Naive thymus-derived CD4-positive, alpha-beta T cell (primary cell): ENCODE results near the gene DEPDC5. TPM values are rescaled to one million over a fixed set of nuclear protein-coding genes. Genes with fewer than 3 reads are reported as not detected.

Experiments used
- ATAC-seq: fragments of 150-1000 bp; cut with Tn5 transposase; 2 replicates; pipeline ENCODE4 v1.10.0; 2021; ENCODE audit warnings: mild to moderate bottlenecking, moderate library complexity
- CTCF ChIA-PET: fragments of 350-600 bp; sonication (Branson Sonifier 250); formaldehyde crosslinking; loops from one replicate; lab custom pipeline; 2021; ENCODE audit warnings: antibody characterized with exemption; lab: Charles Lee
- POLR2A ChIA-PET: fragments of 350-600 bp; sonication (Branson Sonifier 250); formaldehyde crosslinking; loops from one replicate; lab custom pipeline; 2021; ENCODE audit warnings: antibody characterized with exemption, inconsistent platforms; lab: Charles Lee
- DNase-seq, 9 donors: peaks; one replicate each; pipeline versions ENCODE4 v3.0.0 to v3.0.0-alpha.2; 2020 to 2022; ENCODE audit warnings: mixed read lengths in 1 of 9
- H3K27ac ChIP-seq: one replicate; pipeline ENCODE4 v1.7.0; 2013; ENCODE audit warnings: mild to moderate bottlenecking, low read depth, low read length, moderate library complexity
- H3K27me3 ChIP-seq, 2 donors: one replicate each; pipeline ENCODE4 v1.7.0; 2013; ENCODE audit warnings: low read length in 2 of 2, mild to moderate bottlenecking in 2 of 2, moderate library complexity in 2 of 2; ENCODE audit not compliant: control insufficient read depth in 2 of 2, insufficient read depth in 2 of 2
- H3K36me3 ChIP-seq, 3 experiments: 1 replicate in 2 of 3; 2 replicates in 1 of 3; pipeline ENCODE4 v1.7.0; 2013; ENCODE audit warnings: low read length in 3 of 3, mild to moderate bottlenecking in 3 of 3, moderate library complexity in 1 of 3; ENCODE audit not compliant: insufficient read depth in 3 of 3, control insufficient read depth in 2 of 3
- H3K4me1 ChIP-seq, 2 donors: one replicate each; pipeline ENCODE4 v1.7.0; 2013; ENCODE audit warnings: low read length in 2 of 2, mild to moderate bottlenecking in 2 of 2, moderate library complexity in 1 of 2; ENCODE audit not compliant: control insufficient read depth in 2 of 2, insufficient read depth in 2 of 2
- H3K4me3 ChIP-seq: 2 replicates; pipeline ENCODE4 v1.7.0; 2013; ENCODE audit warnings: mild to moderate bottlenecking, low read length
- H3K9me3 ChIP-seq, 3 experiments: 1 replicate in 2 of 3; 2 replicates in 1 of 3; pipeline ENCODE4 v1.7.0; 2013; ENCODE audit warnings: low read length in 3 of 3; ENCODE audit not compliant: control insufficient read depth in 2 of 3
- H3K27ac Mint-ChIP-seq, 9 donors: one replicate each; pipeline ENCODE4 v1.8.0; 2020 to 2022; ENCODE audit warnings: mixed read lengths in 9 of 9, mild to moderate bottlenecking in 8 of 9, moderate library complexity in 5 of 9, inconsistent platforms in 2 of 9
- H3K27me3 Mint-ChIP-seq, 5 donors: one replicate each; pipeline ENCODE4 v1.8.0; 2021 to 2022; ENCODE audit warnings: mixed read lengths in 5 of 5, mild to moderate bottlenecking in 1 of 5
- H3K36me3 Mint-ChIP-seq, 5 donors: one replicate each; pipeline ENCODE4 v1.8.0; 2020 to 2022; ENCODE audit warnings: mixed read lengths in 5 of 5, mild to moderate bottlenecking in 3 of 5, inconsistent platforms in 1 of 5
- H3K4me1 Mint-ChIP-seq, 7 donors: one replicate each; pipeline ENCODE4 v1.8.0; 2020 to 2022; ENCODE audit warnings: mixed read lengths in 7 of 7, mild to moderate bottlenecking in 3 of 7, inconsistent platforms in 1 of 7
- H3K4me3 Mint-ChIP-seq, 10 donors: one replicate each; pipeline ENCODE4 v1.8.0; 2020 to 2022; ENCODE audit warnings: mild to moderate bottlenecking in 10 of 10, mixed read lengths in 10 of 10, moderate library complexity in 6 of 10, inconsistent platforms in 2 of 10
- H3K9me3 Mint-ChIP-seq, 11 donors: one replicate each; pipeline ENCODE4 v1.8.0; 2020 to 2022; ENCODE audit warnings: mixed read lengths in 11 of 11, mild to moderate bottlenecking in 4 of 11, inconsistent platforms in 1 of 11, moderate library complexity in 1 of 11
- intact Hi-C, 2 donors: fragments of 100-400 bp; cut with micrococcal nuclease; formaldehyde crosslinking; loops; one replicate each; pipeline ENCODE4 v1.15.1; 2023
- polyA plus RNA-seq, 2 donors: library from polyadenylated mRNA; unstranded; fragments of 300-500 nt; fragmentation: Illumina TruSeq; gene quantifications; one replicate each; pipeline ENCODE4 v1.2.3, GENCODE V29; 2021
- total RNA-seq, 6 experiments: library from RNA in 5 of 6; stranded (reverse) in 5 of 6; gene quantifications; 1 replicate in 5 of 6; 2 replicates in 1 of 6; pipeline ENCODE4 v1.2.3 and lab custom pipeline; 2021 to 2026

Gene DEPDC5
- total and polyA plus RNA-seq, 7 experiments from 2014 or later: 5.7 to 54.1 (median 43.8) TPM

DNA sequence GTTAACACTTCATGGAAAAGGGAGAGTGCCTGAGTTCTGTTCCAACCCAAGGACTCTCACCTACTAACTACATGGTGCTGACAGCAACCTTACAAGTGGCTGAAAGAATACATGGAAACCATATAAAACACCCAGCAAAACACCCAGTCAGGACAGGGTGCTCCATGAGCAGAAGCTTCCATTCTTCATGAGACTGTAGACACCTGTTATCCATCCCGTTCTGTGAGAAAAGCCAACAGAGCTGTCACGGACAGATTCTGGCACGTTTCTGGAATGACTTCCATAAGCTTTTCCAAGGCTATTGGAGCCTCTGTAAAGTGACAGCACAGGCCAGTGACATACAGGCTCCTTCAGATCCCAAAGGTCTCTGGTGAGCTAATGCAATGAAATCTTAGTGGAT lies 27.1 kb upstream of the DEPDC5 start:
- intact Hi-C loops: no loop called here
- ChIA-PET CTCF (no interaction called here), POLR2A (no interaction called here)
- no peaks in the 10 kb centered on the region for H3K9me3 Mint-ChIP-seq
- DNase-seq (no peak), ATAC-seq (no peak)
- H3K4me3 Mint-ChIP-seq: no peak overlapping the region
- peaks cover 0 to 14% (median 0%) of the 10 kb centered on the region in 5 donors for H3K36me3 Mint-ChIP-seq
- peaks cover 0 to 35% (median 3%) of the 10 kb centered on the region in 3 experiments for H3K36me3 ChIP-seq
- no peaks in the 10 kb centered on the region for H3K9me3 ChIP-seq
- no peak overlapping the region for H3K4me3 ChIP-seq
- H3K27me3 Mint-ChIP-seq: no peaks in the 10 kb centered on the region
- H3K27ac Mint-ChIP-seq: no peak overlapping the region
- H3K27me3 ChIP-seq: no peaks in the 10 kb centered on the region
- no peaks in the 10 kb centered on the region for H3K4me1 ChIP-seq
- H3K27ac ChIP-seq: no peak overlapping the region
- peaks cover 0 to 9% (median 5%) of the 10 kb centered on the region in 7 donors for H3K4me1 Mint-ChIP-seq

- intact Hi-C loops: no loop called here
- Histone ChIP-seq H3K9me3 (no peaks in the 10 kb centered on the region), H3K27ac (no peak overlapping the region), H3K27me3 (no peaks in the 10 kb centered on the region), H3K4me3 (no peak overlapping the region), H3K4me1 (no peaks in the 10 kb centered on the region), H3K36me3 (peaks cover 0 to 25% (median 0%) of the 10 kb centered on the region in 3 experiments)
- no peak overlapping the region for H3K27ac Mint-ChIP-seq
- no peak for DNase-seq
- peaks cover 5 to 19% (median 11%) of the 10 kb centered on the region in 7 donors for H3K4me1 Mint-ChIP-seq
- ChIA-PET CTCF (no interaction called here), POLR2A (no interaction called here)
- H3K4me3 Mint-ChIP-seq: no peak overlapping the region
- H3K36me3 Mint-ChIP-seq: peaks cover 0 to 7% (median 5%) of the 10 kb centered on the region in 5 donors
- peaks cover 0 to 1% (median 0%) of the 10 kb centered on the region in 11 donors for H3K9me3 Mint-ChIP-seq
- ATAC-seq: no peak
- no peaks in the 10 kb centered on the region for H3K27me3 Mint-ChIP-seq
Observed at GRCh38 chr22:31728857-31729256, 25.0 kb upstream of the DEPDC5 start.

GRCh38 chr22:31730344-31730711 lies 23.5 kb upstream of the DEPDC5 start:
- peaks cover 5 to 12% (median 7%) of the 10 kb centered on the region in 5 donors for H3K36me3 Mint-ChIP-seq
- peak overlapping the region in 1 of 9 donors; percentile 62 for H3K27ac Mint-ChIP-seq
- H3K9me3 Mint-ChIP-seq: peaks cover 0 to 2% (median 0%) of the 10 kb centered on the region in 11 donors
- ChIA-PET POLR2A (no interaction called here), CTCF (no interaction called here)
- H3K4me3 Mint-ChIP-seq: no peak overlapping the region
- ATAC-seq (no peak), DNase-seq (no peak)
- Histone ChIP-seq H3K4me1 (no peaks in the 10 kb centered on the region), H3K4me3 (no peak overlapping the region), H3K9me3 (no peaks in the 10 kb centered on the region), H3K27ac (no peak overlapping the region), H3K36me3 (peaks cover 0 to 14% (median 0%) of the 10 kb centered on the region in 3 experiments), H3K27me3 (no peaks in the 10 kb centered on the region)
- H3K27me3 Mint-ChIP-seq: no peaks in the 10 kb centered on the region
- intact Hi-C loops: no loop called here
- peaks cover 16 to 28% (median 17%) of the 10 kb centered on the region in 7 donors for H3K4me1 Mint-ChIP-seq

- POLR2A ChIA-PET: no interaction called here
- H3K27me3 ChIP-seq: no peaks in the 10 kb centered on the region
- DNase-seq (no peak), ATAC-seq (no peak)
- no peak overlapping the region for H3K27ac ChIP-seq
- H3K27me3 Mint-ChIP-seq: no peaks in the 10 kb centered on the region
- no peak overlapping the region for H3K4me3 ChIP-seq
- intact Hi-C loops: no loop called here
- H3K36me3 ChIP-seq: peaks cover 0 to 14% (median 0%) of the 10 kb centered on the region in 3 experiments
- H3K4me1 Mint-ChIP-seq: peaks cover 16 to 38% (median 26%) of the 10 kb centered on the region in 7 donors
- H3K4me1 ChIP-seq: no peaks in the 10 kb centered on the region
- peaks cover 0 to 2% (median 0%) of the 10 kb centered on the region in 11 donors for H3K9me3 Mint-ChIP-seq
- no peak overlapping the region for H3K27ac Mint-ChIP-seq
- H3K9me3 ChIP-seq: no peaks in the 10 kb centered on the region
- H3K36me3 Mint-ChIP-seq: peaks cover 5 to 12% (median 7%) of the 10 kb centered on the region in 5 donors
- CTCF ChIA-PET: no interaction called here
- no peak overlapping the region for H3K4me3 Mint-ChIP-seq
Observed at GRCh38 chr22:31732089-31732829, 21.6 kb upstream of the DEPDC5 start.

- Histone ChIP-seq H3K27me3 (no peaks in the 10 kb centered on the region), H3K27ac (no peak overlapping the region), H3K36me3 (peaks cover 0 to 18% (median 0%) of the 10 kb centered on the region in 3 experiments), H3K4me1 (no peaks in the 10 kb centered on the region), H3K9me3 (no peaks in the 10 kb centered on the region), H3K4me3 (no peak overlapping the region)
- H3K9me3 Mint-ChIP-seq: peaks cover 0 to 2% (median 0%) of the 10 kb centered on the region in 11 donors
- peaks cover 24 to 52% (median 38%) of the 10 kb centered on the region in 7 donors for H3K4me1 Mint-ChIP-seq
- no peak for DNase-seq
- ChIA-PET CTCF (no interaction called here), POLR2A (no interaction called here)
- H3K27me3 Mint-ChIP-seq: no peaks in the 10 kb centered on the region
- H3K27ac Mint-ChIP-seq: peak overlapping the region in 2 of 9 donors; percentile 48 to 62
- H3K36me3 Mint-ChIP-seq: peaks cover 5 to 19% (median 7%) of the 10 kb centered on the region in 5 donors
- no peak overlapping the region for H3K4me3 Mint-ChIP-seq
- intact Hi-C loops: no loop called here
- no peak for ATAC-seq
Observed at GRCh38 chr22:31733580-31734079, 20.2 kb upstream of the DEPDC5 start.

- DNase-seq (no peak), ATAC-seq (no peak)
- no peaks in the 10 kb centered on the region for H3K27me3 Mint-ChIP-seq
- Histone ChIP-seq H3K4me3 (no peak overlapping the region), H3K36me3 (peaks cover 0 to 19% (median 0%) of the 10 kb centered on the region in 3 experiments), H3K27me3 (no peaks in the 10 kb centered on the region), H3K9me3 (no peaks in the 10 kb centered on the region), H3K4me1 (no peaks in the 10 kb centered on the region), H3K27ac (no peak overlapping the region)
- H3K4me1 Mint-ChIP-seq: peaks cover 28 to 60% (median 47%) of the 10 kb centered on the region in 7 donors
- intact Hi-C loops: no loop called here
- POLR2A ChIA-PET: no interaction called here
- peaks cover 5 to 22% (median 7%) of the 10 kb centered on the region in 5 donors for H3K36me3 Mint-ChIP-seq
- H3K27ac Mint-ChIP-seq: peak overlapping the region in 1 of 9 donors; percentile 36
- H3K9me3 Mint-ChIP-seq: peaks cover 0 to 2% (median 0%) of the 10 kb centered on the region in 11 donors
- CTCF ChIA-PET: interaction anchor here (0.6 kb wide), 1 partner anchor 291 kb away, joined by 4 read pairs; no protein-coding TSS in a partner anchor
- no peak overlapping the region for H3K4me3 Mint-ChIP-seq
Observed at GRCh38 chr22:31734512-31734911, 19.3 kb upstream of the DEPDC5 start.
